Measurements from ENCODE around the gene SFXN5.
A peak's percentile ranks its signal among the peaks of the same experiment; 100 is the strongest.

DNA sequence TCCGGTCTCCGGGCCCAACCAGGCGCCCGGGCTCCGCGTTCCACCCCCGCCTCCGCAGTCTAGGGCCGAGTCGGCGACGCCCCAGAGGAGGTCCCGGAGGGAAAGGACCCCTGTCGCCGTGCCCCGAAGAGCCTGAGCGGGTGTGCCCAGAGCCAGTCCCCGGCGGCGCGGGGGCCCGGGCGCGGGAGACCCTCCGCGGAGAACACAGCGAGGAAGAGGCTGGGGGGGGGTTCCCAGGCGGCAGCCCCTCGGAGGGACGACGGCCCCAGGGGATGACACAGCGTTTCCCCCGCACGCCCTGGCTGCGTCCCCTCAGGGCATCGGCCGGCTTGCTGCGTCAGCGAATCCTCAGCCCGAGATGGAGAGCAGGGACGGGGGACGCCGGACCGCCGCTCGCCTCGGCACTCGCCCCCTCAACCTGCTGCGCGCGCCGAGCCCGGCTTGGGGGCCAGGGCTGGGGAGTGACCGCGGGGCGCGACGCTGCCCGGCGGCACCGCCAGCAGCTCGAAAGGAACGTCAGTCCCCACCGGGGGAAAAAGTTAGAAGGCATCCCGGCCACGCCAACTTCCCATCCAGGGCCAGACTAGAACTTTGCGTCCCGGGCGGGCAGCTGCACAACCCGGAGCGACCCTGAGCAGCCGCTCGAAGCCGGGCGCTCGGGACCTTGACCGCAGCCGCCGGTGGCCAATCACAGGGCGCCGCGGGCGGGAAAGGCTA, 711 bp downstream of the SFXN5 start:
- TF ChIP-seq, protein P1, sequence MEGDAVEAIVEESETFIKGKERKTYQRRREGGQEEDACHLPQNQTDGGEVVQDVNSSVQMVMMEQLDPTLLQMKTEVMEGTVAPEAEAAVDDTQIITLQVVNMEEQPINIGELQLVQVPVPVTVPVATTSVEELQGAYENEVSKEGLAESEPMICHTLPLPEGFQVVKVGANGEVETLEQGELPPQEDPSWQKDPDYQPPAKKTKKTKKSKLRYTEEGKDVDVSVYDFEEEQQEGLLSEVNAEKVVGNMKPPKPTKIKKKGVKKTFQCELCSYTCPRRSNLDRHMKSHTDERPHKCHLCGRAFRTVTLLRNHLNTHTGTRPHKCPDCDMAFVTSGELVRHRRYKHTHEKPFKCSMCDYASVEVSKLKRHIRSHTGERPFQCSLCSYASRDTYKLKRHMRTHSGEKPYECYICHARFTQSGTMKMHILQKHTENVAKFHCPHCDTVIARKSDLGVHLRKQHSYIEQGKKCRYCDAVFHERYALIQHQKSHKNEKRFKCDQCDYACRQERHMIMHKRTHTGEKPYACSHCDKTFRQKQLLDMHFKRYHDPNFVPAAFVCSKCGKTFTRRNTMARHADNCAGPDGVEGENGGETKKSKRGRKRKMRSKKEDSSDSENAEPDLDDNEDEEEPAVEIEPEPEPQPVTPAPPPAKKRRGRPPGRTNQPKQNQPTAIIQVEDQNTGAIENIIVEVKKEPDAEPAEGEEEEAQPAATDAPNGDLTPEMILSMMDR (IDR thresholded peaks at IDR 0.05) = no peak
- TF ChIP-seq POLR2AphosphoS5 (IDR thresholded peaks at IDR 0.05) (peak; percentile 45), EP300 (IDR thresholded peaks at IDR 0.05) (no peak), POLR2A (IDR thresholded peaks at IDR 0.05) (peak; percentile 49 to 61)
